GM19043 (cell line): ENCODE measurements around the gene CABLES1.
A peak's percentile ranks its signal among the peaks of the same experiment; 100 is the strongest.
"Not testable (repeated sequence)": the region's sequence is repeated elsewhere in the genome, so short reads cannot be mapped to it uniquely, and the experiment has no call there.

Experiments
- ATAC-seq: cut with Tn5 transposase; IDR thresholded peaks from one replicate; pipeline ENCODE4 v1.9.1; 2021; ENCODE audit warnings: low read depth; ENCODE audit not compliant: unreplicated experiment

CABLES1 gene

GRCh38 chr18:23258566-23259469, 123.5 kb downstream of the CABLES1 start:
- ATAC-seq = no peak

GRCh38 chr18:23259701-23260681, 124.7 kb downstream of the CABLES1 start:
- ATAC-seq = peak; percentile 66

- ATAC-seq = no peak
These were observed 125.8 kb downstream of the CABLES1 start for GRCh38 chr18:23260926-23261590.

DNA sequence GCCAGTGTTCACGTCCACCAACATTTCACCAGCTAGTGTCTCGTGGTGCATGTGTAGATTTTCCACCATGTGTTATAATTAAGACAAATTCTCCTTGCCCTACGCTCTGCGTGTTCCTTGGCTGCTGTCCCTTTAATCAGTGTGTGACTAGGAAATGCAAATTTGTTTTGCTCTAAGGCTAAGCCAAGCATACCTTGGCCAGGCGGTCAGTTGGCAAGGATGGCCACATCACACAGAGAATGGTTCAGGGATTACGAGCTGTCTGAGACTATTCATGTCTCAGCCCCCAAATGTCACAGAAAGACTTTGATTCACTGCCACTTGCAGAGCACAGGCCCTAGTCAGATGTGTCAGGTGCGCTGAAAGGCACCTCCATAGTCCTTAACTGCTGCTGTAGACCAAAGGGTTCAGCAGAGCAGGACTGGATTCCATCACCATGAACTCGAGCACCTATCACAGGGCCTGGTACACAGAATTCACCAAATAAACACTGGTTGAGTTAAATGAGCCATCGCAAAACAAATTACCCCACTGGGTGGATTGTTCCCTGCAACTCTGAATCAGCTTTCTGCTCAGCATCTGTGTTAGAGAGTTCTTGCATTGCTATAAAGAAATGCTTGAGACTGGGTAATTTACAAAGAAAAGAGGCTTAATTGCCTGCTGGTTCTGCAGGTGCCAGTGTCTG, 128.4 kb downstream of the CABLES1 start:
- ATAC-seq = no peak

DNA sequence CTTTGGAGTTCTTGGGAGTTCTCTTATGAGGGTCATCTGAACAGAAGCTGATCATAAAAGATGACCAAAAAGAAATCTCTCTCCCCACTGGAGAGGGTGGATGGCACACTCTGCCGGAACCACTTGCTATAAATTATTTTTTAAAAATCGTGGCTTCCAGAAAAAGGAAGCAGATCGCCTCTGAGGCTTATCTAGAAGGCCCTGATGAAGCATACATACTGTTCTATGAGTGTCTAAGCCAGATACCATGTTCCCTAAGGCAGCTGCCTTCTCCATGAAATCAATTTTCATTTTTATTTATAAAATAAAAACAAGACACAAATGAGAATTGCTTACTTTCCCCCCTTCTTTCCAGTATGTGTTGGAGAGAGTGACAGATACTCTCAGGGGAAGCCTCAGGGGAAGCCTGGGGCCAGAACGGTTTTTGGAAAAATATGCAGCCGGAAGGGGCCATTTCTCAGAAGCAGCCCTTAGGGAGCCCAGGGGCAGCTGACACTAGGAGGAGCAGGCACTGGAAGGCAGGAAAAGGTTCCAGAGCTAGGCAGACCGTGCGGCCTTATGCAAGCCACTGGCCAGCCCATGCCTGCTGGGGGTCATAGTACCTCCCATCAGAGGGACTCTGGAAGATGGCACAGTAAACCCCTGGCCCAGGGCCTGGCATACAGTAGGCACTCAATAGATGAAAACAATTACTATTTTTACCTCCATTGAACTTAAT, 130.6 kb downstream of the CABLES1 start:
- ATAC-seq = no peak

GRCh38 chr18:23266717-23267446, 131.6 kb downstream of the CABLES1 start:
- peak; percentile 63 for ATAC-seq

- ATAC-seq = no peak
These were observed 132.1 kb downstream of the CABLES1 start for GRCh38 chr18:23267447-23267776.

- no peak for ATAC-seq
These were observed 133.4 kb downstream of the CABLES1 start for GRCh38 chr18:23268641-23269040.

GRCh38 chr18:23269068-23269467, 133.8 kb downstream of the CABLES1 start:
- ATAC-seq = not testable (repeated sequence)

- no peak for ATAC-seq
These were observed 134.6 kb downstream of the CABLES1 start for GRCh38 chr18:23269928-23270327.

GRCh38 chr18:23270986-23271680, 135.8 kb downstream of the CABLES1 start:
- no peak for ATAC-seq

- no peak for ATAC-seq
These were observed 137.4 kb downstream of the CABLES1 start for GRCh38 chr18:23272498-23273232.

DNA sequence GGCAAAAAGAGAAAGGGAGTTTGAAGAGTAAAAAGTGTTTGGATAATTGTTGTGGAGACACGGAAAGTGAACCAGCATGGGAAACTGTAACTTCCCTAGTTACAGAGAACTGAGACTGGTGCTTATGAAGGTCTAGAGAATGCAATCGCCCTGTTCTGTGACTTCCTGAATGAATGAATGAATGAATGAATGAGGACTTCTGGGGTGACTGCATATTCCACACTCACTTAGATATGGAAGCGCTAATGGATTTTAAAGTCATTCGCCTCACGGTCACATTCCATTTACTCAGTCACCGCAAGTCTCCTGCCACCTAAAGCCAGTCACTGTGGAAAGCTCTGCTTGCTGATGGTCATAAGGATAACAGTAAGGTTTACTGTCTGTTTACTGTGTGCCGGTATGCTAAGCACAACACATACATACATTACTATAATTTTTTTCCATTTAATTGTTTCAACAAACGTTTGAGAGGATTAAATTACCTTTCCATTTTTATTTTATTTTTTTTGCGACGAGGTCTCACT, 138.2 kb downstream of the CABLES1 start:
- ATAC-seq = no peak

GRCh38 chr18:23274638-23275482, 139.6 kb downstream of the CABLES1 start:
- ATAC-seq = no peak

- no peak for ATAC-seq
These were observed 141.2 kb downstream of the CABLES1 start for GRCh38 chr18:23276451-23276850.

DNA sequence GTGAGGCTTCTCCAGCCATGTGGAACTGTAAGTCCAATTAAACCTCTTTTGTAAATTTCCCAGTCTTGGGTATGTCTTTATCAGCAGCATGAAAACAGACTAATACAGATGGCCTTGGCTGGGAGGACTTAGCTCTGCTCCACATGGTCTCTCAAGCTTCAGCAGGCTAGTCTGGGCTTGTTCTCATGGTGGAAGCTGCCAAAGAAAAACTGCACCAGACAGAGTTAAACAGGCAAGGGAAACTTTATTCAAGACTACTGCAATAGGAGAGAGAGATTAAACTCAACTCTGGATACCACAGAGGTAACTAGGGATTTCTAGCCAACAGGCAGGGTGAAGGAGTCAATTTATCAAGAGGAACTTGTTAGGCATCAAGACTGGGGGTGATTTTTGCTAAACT, 142.1 kb downstream of the CABLES1 start:
- ATAC-seq = no peak

GRCh38 chr18:23279931-23280330, 144.6 kb downstream of the CABLES1 start:
- no peak for ATAC-seq
